ENCODE results near the gene CDC16. TPM values are rescaled to one million over a fixed set of nuclear protein-coding genes. Genes with fewer than 3 reads are reported as not detected.

The CDC16 gene
- total and polyA plus RNA-seq, 2 donors, result 45.5 to 125 TPM

DNA sequence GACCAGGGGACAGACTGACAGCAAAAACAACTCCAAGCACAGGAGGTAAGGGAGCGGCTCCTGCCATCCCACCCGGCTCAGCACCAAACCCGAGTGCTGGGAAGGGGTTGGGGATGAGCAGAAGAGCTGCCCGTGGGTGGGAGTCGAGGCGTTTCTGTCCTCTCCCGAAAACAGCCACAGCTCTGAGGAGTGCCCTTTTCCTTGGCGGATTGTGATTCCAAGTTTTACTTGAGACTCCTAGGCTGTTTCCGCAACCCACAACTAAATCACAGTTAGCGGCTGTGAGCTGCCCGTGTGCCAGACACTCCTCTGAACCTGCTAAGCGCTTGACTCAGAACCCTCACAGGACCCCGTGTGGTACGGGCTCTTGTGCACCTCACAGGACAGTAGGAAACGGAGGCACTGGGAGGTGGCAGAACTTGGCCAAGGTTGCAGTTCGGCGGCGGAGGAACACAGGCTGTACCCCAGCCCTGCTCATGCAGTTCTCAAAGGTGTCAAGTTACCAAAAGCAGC, 34.2 kb upstream of the CDC16 start:
- H3K36me3 ChIP-seq (ENCODE audit: control insufficient read depth in 2 of 2, insufficient read depth in 2 of 2, low read length in 1 of 2), result no peaks in the 10 kb centered on the region
- no peak overlapping the region for H3K4me3 ChIP-seq (ENCODE audit: low read length in 2 of 2)
- H3K9me3 ChIP-seq (ENCODE audit: control insufficient read depth in 2 of 2, insufficient read depth in 1 of 2, low read length in 1 of 2), result peaks cover 8 to 19% of the 10 kb centered on the region in 2 donors
- H3K27ac ChIP-seq (ENCODE audit: low read depth in 1 of 2, low read length in 1 of 2), result no peak overlapping the region
- WGBS, result 68% methylated on average over 18 of the region's 18 CpGs
- DNase-seq (ENCODE audit: low read depth in 6 of 9, low spot score in 9 of 9), result no peak
- H3K4me1 ChIP-seq (ENCODE audit: control insufficient read depth in 2 of 2, insufficient read depth in 2 of 2, low read length in 2 of 2), result no peaks in the 10 kb centered on the region
- peaks cover 0 to 16% of the 10 kb centered on the region in 2 donors for H3K27me3 ChIP-seq (ENCODE audit: control insufficient read depth in 2 of 2, insufficient read depth in 1 of 2, low read length in 1 of 2)

DNA sequence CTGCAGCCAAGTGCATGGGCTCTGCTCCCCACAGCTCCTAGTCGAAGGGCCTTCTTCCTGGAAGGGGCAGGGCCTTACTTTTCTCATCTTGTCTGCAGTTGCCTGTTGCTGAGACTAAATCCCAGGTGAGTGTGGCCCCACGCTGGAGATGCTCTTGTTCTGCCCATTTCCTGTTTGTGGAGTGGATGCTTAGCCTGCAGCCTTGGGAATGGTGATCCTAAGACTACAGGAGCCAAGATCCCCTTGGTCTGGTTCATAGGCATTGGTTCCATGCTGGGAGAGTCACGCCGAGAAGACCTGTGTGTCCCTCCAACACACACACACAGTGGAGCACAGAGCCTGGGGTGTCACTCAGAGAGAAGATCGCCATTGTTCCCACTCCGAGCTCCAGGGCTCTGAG, 32.1 kb upstream of the CDC16 start:
- Histone ChIP-seq H3K36me3 (ENCODE audit: control insufficient read depth in 2 of 2, insufficient read depth in 2 of 2, low read length in 1 of 2) (no peaks in the 10 kb centered on the region), H3K4me1 (ENCODE audit: control insufficient read depth in 2 of 2, insufficient read depth in 2 of 2, low read length in 2 of 2) (no peaks in the 10 kb centered on the region), H3K27ac (ENCODE audit: low read depth in 1 of 2, low read length in 1 of 2) (no peak overlapping the region), H3K4me3 (ENCODE audit: low read length in 2 of 2) (no peak overlapping the region), H3K27me3 (ENCODE audit: control insufficient read depth in 2 of 2, insufficient read depth in 1 of 2, low read length in 1 of 2) (peaks cover 0 to 16% of the 10 kb centered on the region in 2 donors), H3K9me3 (ENCODE audit: control insufficient read depth in 2 of 2, insufficient read depth in 1 of 2, low read length in 1 of 2) (peaks cover 8 to 24% of the 10 kb centered on the region in 2 donors)
- 96% methylated on average over 6 of the region's 6 CpGs for WGBS
- no peak for DNase-seq (ENCODE audit: low read depth in 6 of 9, low spot score in 9 of 9)

DNA sequence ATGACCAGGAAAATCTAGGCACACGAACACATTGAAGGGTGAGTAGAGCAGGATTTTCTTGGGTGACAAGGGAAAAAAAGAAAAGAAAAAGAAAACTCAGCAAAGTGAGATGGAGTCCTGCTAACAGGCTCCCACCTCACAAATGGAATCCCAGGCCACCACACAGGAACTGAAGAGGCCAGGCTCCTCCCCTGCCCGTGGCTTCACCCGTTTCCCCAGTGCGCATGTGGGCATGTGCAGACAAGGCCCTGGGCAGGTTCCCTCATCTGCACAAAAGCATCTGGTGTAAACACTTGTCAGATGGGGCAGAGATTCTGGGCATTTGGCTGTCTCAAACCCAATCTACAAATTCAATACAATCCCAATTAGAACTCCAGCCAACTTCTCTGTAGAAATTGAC, 31.2 kb upstream of the CDC16 start:
- DNase-seq (ENCODE audit: low read depth in 6 of 9, low spot score in 9 of 9), result peak in 2 of 9 donors; percentile 17 to 32
- Histone ChIP-seq H3K4me3 (ENCODE audit: low read length in 2 of 2) (no peak overlapping the region), H3K4me1 (ENCODE audit: control insufficient read depth in 2 of 2, insufficient read depth in 2 of 2, low read length in 2 of 2) (no peaks in the 10 kb centered on the region), H3K27me3 (ENCODE audit: control insufficient read depth in 2 of 2, insufficient read depth in 1 of 2, low read length in 1 of 2) (peaks cover 0 to 16% of the 10 kb centered on the region in 2 donors), H3K9me3 (ENCODE audit: control insufficient read depth in 2 of 2, insufficient read depth in 1 of 2, low read length in 1 of 2) (peaks cover 8 to 22% of the 10 kb centered on the region in 2 donors), H3K36me3 (ENCODE audit: control insufficient read depth in 2 of 2, insufficient read depth in 2 of 2, low read length in 1 of 2) (no peaks in the 10 kb centered on the region), H3K27ac (ENCODE audit: low read depth in 1 of 2, low read length in 1 of 2) (no peak overlapping the region)
- WGBS, result 32% methylated on average over 4 of the region's 4 CpGs

DNA sequence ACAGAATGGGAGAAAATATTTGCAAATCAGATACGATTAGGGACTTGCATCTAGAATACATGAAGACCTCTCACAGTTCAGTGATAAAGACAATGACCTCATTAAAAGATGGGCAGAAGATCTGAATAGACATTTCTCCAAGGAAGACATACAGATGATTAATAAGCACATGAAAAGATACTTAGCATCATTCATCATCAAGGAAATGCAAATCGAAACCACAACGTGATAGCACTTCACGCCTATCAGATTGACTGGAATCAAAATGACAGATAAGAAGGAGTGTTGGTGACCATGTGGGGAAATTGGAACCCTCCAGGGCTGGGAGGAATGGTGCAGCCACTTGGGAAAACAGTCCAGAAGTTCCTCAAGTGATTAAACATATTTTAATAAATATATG, 29.8 kb upstream of the CDC16 start:
- H3K27me3 ChIP-seq (ENCODE audit: control insufficient read depth in 2 of 2, insufficient read depth in 1 of 2, low read length in 1 of 2), result peaks cover 0 to 17% of the 10 kb centered on the region in 2 donors
- no peak overlapping the region for H3K4me3 ChIP-seq (ENCODE audit: low read length in 2 of 2)
- no peak for DNase-seq (ENCODE audit: low read depth in 6 of 9, low spot score in 9 of 9)
- WGBS, result 92% methylated on average over 4 of the region's 4 CpGs
- H3K9me3 ChIP-seq (ENCODE audit: control insufficient read depth in 2 of 2, insufficient read depth in 1 of 2, low read length in 1 of 2), result peaks cover 4 to 17% of the 10 kb centered on the region in 2 donors
- no peak overlapping the region for H3K27ac ChIP-seq (ENCODE audit: low read depth in 1 of 2, low read length in 1 of 2)
- H3K36me3 ChIP-seq (ENCODE audit: control insufficient read depth in 2 of 2, insufficient read depth in 2 of 2, low read length in 1 of 2), result no peaks in the 10 kb centered on the region
- no peaks in the 10 kb centered on the region for H3K4me1 ChIP-seq (ENCODE audit: control insufficient read depth in 2 of 2, insufficient read depth in 2 of 2, low read length in 2 of 2)

DNA sequence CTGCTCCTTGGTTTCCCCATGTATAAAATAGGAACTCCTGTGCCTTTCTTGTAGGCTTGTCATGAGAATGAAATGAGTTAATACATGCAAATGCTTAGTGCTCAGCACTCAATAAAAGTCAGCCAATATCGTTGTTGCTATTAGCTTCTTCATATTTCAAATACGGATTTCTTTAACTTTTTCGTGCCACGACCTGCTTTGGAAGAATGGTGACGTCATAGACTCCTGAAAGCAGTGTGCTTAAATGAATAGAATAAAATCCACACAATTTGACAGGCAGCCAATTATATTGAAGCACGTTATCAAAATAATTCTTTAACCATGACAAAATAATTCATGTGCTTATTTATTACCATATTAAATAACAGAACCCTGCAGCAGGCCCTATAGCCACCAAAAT, 26.6 kb upstream of the CDC16 start:
- Histone ChIP-seq H3K4me1 (ENCODE audit: control insufficient read depth in 2 of 2, insufficient read depth in 2 of 2, low read length in 2 of 2) (no peaks in the 10 kb centered on the region), H3K4me3 (ENCODE audit: low read length in 2 of 2) (no peak overlapping the region), H3K27ac (ENCODE audit: low read depth in 1 of 2, low read length in 1 of 2) (no peak overlapping the region), H3K36me3 (ENCODE audit: control insufficient read depth in 2 of 2, insufficient read depth in 2 of 2, low read length in 1 of 2) (no peaks in the 10 kb centered on the region), H3K9me3 (ENCODE audit: control insufficient read depth in 2 of 2, insufficient read depth in 1 of 2, low read length in 1 of 2) (peaks cover 0 to 9% of the 10 kb centered on the region in 2 donors), H3K27me3 (ENCODE audit: control insufficient read depth in 2 of 2, insufficient read depth in 1 of 2, low read length in 1 of 2) (peaks cover 0 to 18% of the 10 kb centered on the region in 2 donors)
- DNase-seq (ENCODE audit: low read depth in 6 of 9, low spot score in 9 of 9), result no peak
- 85% methylated on average over 6 of the region's 6 CpGs for WGBS

DNA sequence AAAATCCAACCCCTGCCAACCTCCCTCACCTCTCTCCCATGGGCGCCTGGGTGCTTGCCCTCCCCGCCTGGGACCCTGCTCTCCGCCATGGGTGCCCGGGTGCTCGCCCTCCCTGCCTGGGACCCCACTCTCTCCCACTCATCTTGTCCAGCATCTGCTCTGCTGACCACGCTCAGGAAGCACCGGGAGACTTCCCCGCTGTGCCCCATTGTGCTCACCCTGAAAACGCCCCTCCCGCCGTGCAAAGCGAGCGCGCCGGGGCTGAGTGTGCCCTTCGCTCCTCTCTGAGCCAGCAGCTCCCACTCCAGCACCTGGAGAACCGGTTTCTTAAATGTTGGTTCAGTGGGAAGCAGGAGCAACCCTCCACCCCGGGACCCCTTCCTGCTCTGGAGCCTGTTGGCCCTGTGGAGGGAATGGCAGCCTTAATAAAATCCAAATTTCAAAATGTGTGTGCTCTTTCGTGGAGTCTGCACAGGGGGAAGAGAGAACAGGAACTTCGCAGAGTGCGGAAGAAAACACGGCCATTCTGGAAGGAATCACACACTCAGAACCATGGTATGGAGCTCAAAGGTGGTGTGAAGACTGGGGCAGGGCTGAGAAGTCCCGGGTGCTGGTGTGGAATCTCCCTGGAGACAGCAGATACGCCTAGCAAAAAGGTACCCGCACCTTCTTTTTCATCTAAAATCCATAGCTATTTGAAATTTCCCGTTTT, 23.1 kb upstream of the CDC16 start:
- 87% methylated on average over 26 of the region's 26 CpGs for WGBS
- H3K27me3 ChIP-seq (ENCODE audit: control insufficient read depth in 2 of 2, insufficient read depth in 1 of 2, low read length in 1 of 2), result peaks cover 0 to 18% of the 10 kb centered on the region in 2 donors

DNA sequence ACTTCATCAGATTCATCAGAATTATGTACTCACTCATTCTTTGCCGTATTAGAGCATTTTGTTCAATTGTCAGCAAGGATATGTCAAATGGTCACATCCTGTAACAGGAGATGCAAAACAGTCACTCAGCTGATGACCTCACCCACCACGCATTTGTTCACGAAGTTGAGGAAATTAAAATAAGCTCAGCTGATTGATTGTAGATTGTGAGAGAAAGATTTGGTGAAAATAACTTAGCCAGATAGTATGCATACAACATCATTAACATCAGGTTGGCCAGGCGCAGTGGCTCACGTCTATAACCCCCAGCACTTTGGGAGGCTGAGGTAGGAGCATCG, 22.6 kb upstream of the CDC16 start:
- no peak for DNase-seq (ENCODE audit: low read depth in 6 of 9, low spot score in 9 of 9)
- WGBS, result 95% methylated on average over 6 of the region's 6 CpGs
- no peaks in the 10 kb centered on the region for H3K4me1 ChIP-seq (ENCODE audit: control insufficient read depth in 2 of 2, insufficient read depth in 2 of 2, low read length in 2 of 2)

More for the DNA sequence above, 23.1 kb upstream of the CDC16 start:
- no peak for DNase-seq (ENCODE audit: low read depth in 6 of 9, low spot score in 9 of 9)
- no peaks in the 10 kb centered on the region for H3K4me1 ChIP-seq (ENCODE audit: control insufficient read depth in 2 of 2, insufficient read depth in 2 of 2, low read length in 2 of 2)
- H3K9me3 ChIP-seq (ENCODE audit: control insufficient read depth in 2 of 2, insufficient read depth in 1 of 2, low read length in 1 of 2), result peaks cover 0 to 8% of the 10 kb centered on the region in 2 donors
- no peaks in the 10 kb centered on the region for H3K36me3 ChIP-seq (ENCODE audit: control insufficient read depth in 2 of 2, insufficient read depth in 2 of 2, low read length in 1 of 2)
- no peak overlapping the region for H3K4me3 ChIP-seq (ENCODE audit: low read length in 2 of 2)
- H3K27ac ChIP-seq (ENCODE audit: low read depth in 1 of 2, low read length in 1 of 2), result no peak overlapping the region

DNA sequence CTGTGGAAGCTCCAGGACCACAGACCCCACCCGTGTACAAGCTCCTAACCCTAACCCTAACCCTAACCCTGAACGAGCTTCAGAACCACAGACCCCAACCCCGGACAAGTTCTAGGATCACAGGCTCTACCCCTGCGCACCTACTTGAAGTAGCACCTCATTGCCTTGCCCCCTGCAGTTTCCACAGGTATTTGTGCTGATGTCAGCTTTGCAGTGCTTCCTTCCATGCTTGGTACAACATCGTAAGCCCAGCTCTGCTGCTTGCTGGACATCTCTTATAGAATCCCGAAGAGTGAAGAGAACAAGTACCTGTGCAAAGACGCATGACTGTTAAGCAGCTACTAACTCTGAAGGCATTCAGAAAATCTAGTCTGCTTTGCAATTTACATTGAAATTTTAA, 20.7 kb upstream of the CDC16 start:
- no peak for DNase-seq (ENCODE audit: low read depth in 6 of 9, low spot score in 9 of 9)
- H3K4me3 ChIP-seq (ENCODE audit: low read length in 2 of 2), result no peak overlapping the region
- H3K27me3 ChIP-seq (ENCODE audit: control insufficient read depth in 2 of 2, insufficient read depth in 1 of 2, low read length in 1 of 2), result peaks cover 0 to 15% of the 10 kb centered on the region in 2 donors
- H3K4me1 ChIP-seq (ENCODE audit: control insufficient read depth in 2 of 2, insufficient read depth in 2 of 2, low read length in 2 of 2), result no peaks in the 10 kb centered on the region
- no peaks in the 10 kb centered on the region for H3K9me3 ChIP-seq (ENCODE audit: control insufficient read depth in 2 of 2, insufficient read depth in 1 of 2, low read length in 1 of 2)
- H3K27ac ChIP-seq (ENCODE audit: low read depth in 1 of 2, low read length in 1 of 2), result no peak overlapping the region
- no peaks in the 10 kb centered on the region for H3K36me3 ChIP-seq (ENCODE audit: control insufficient read depth in 2 of 2, insufficient read depth in 2 of 2, low read length in 1 of 2)
- 97% methylated on average over 7 of the region's 7 CpGs for WGBS

More for the DNA sequence above, 22.6 kb upstream of the CDC16 start:
- no peak overlapping the region for H3K27ac ChIP-seq (ENCODE audit: low read depth in 1 of 2, low read length in 1 of 2)
- H3K9me3 ChIP-seq (ENCODE audit: control insufficient read depth in 2 of 2, insufficient read depth in 1 of 2, low read length in 1 of 2), result peaks cover 0 to 3% of the 10 kb centered on the region in 2 donors
- peaks cover 0 to 18% of the 10 kb centered on the region in 2 donors for H3K27me3 ChIP-seq (ENCODE audit: control insufficient read depth in 2 of 2, insufficient read depth in 1 of 2, low read length in 1 of 2)
- no peaks in the 10 kb centered on the region for H3K36me3 ChIP-seq (ENCODE audit: control insufficient read depth in 2 of 2, insufficient read depth in 2 of 2, low read length in 1 of 2)
- no peak overlapping the region for H3K4me3 ChIP-seq (ENCODE audit: low read length in 2 of 2)

DNA sequence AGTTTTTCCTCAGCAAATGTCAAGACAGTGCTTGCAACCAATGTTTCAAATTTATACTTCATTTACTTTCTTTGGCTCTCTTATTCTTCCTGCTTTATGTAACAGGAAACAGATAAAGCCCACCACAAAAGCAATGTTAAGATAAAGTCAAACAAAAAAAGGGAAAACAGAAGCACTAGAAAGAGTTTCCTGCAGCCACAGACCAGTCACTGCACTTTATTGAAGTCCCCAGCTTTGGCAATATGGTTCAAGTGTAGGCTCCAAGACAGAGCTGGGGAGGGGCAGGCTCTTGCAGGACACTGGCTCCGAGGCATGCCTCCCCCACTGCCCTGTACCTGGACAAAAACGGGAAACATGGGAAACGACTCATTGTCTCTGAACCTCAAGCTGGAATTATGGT, 15.3 kb upstream of the CDC16 start:
- DNase-seq (ENCODE audit: low read depth in 6 of 9, low spot score in 9 of 9), result peak in 1 of 9 donors; percentile 54
- WGBS, result 4% methylated on average over 3 of the region's 3 CpGs
- H3K36me3 ChIP-seq (ENCODE audit: control insufficient read depth in 2 of 2, insufficient read depth in 2 of 2, low read length in 1 of 2), result no peaks in the 10 kb centered on the region

More for the DNA sequence above, 15.3 kb upstream of the CDC16 start:
- no peaks in the 10 kb centered on the region for H3K9me3 ChIP-seq (ENCODE audit: control insufficient read depth in 2 of 2, insufficient read depth in 1 of 2, low read length in 1 of 2)
- peaks cover 8 to 16% of the 10 kb centered on the region in 2 donors for H3K4me1 ChIP-seq (ENCODE audit: control insufficient read depth in 2 of 2, insufficient read depth in 2 of 2, low read length in 2 of 2)
- H3K27me3 ChIP-seq (ENCODE audit: control insufficient read depth in 2 of 2, insufficient read depth in 1 of 2, low read length in 1 of 2), result no peaks in the 10 kb centered on the region
- H3K27ac ChIP-seq (ENCODE audit: low read depth in 1 of 2, low read length in 1 of 2), result no peak overlapping the region
- no peak overlapping the region for H3K4me3 ChIP-seq (ENCODE audit: low read length in 2 of 2)

Data from thymus (tissue), 11 donors.